GM19239 (cell line): ENCODE results near the gene BCL2L13.
"Not testable (repeated sequence)": the region's sequence is repeated elsewhere in the genome, so short reads cannot be mapped to it uniquely, and the experiment has no call there.

Source experiments
- DNase-seq: peaks from one replicate; pipeline ENCODE4 v3.0.0; 2011; ENCODE audit warnings: low spot score; ENCODE audit not compliant: insufficient read length
- FAIRE-seq: peaks from 2 replicates; lab custom pipeline; 2011; peaks lifted over from hg19 to GRCh38; lab: Jason Lieb, UNC

The BCL2L13 gene

DNA sequence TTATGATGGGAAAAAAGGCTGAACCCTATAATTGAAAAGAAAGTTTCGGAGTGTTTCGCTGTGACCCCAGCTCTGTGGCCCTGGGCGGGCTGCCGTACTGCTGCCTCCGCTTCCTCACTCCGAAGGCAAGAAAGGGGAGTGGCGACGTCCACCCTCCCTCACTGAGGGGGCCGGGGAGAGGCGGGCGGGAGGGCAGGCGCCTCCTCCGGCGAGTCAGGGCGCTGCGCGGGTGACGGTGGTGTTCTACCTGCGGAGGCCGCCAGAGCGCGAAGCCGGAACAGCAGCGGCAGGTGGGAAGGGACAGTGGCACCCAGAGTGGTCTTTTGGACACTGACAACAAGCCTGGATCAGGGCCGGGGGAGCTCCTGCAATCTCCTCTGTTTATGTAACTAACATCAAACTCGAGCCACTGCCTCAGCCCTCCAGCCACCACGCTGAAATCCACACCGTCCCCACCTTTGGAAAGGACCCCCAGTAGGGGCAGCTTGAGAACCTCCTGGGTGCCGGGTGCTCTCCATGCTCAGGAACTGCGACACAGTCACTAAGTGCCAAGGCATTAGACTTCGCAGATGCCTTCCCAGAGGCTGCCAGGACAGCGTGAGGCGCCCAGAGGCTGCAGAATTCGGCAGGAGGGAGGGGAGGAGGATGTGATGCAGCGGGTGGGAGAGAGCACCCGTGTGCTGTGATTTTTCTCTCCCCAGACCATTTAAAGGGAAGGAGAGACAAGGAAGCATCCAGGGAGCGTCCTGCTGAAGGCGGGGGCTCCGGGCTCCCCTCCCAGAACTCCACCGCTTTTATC lies 110.2 kb downstream of the BCL2L13 start:
- FAIRE-seq (no peak), DNase-seq (no peak)

DNA sequence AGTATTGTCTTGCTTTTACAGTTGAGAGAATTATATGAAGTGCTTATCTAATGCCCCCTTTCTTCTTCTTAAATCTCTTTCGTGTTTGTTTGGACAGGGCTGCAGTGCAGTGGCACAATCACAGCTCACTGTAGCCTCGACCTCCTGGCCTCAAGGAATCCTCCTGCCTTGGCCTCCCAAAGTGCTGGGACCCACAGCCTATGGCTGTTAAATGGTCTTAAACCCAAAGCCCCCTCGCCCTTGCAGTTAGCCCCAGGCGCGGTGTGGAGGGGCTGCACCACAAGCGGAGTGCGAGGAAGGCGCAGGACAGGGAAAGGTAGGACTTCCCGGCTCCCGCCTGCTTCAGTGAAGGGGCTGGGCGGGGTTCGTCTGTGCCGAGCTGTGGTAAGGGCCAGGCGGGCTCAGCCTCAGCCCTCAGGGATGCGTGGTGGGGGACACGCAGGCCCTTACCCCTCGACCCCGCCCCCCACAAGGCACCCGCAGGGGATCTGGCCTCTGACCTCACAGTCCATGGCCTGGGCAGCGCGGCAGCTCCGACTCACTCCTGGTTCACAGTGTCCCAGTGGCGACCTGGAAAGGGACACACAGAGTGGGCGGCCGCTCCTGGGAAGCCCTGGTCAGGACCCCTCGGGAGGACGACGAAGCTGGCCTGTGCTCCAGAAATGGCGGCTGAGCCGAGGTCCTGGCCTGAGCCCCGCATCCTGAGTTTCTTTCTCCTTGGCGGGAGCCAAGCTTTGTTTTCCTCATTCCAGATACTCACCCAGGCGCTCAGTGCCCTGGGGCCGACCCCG lies 111.2 kb downstream of the BCL2L13 start:
- FAIRE-seq, result no peak
- DNase-seq, result no peak

DNA sequence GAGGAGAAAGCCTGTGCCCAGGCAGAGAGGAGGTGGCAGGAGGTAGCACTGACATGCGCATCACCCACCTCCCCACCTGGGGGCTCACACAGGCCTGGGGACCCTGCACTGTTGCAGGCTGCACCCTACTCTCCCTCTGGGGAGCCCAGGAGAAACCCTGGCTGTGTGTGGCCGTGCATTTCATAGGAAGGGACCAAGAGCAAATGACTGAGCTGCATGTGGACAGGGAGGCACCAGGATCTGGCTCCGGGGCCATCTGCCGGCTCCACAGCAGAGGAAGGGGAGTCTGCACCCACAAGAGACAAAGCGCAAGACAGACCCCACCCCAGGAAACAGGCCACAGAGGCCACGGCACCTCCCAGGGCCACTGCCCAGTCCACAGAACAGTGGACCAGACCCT lies 113.0 kb downstream of the BCL2L13 start:
- DNase-seq (no peak), FAIRE-seq (no peak)

DNA sequence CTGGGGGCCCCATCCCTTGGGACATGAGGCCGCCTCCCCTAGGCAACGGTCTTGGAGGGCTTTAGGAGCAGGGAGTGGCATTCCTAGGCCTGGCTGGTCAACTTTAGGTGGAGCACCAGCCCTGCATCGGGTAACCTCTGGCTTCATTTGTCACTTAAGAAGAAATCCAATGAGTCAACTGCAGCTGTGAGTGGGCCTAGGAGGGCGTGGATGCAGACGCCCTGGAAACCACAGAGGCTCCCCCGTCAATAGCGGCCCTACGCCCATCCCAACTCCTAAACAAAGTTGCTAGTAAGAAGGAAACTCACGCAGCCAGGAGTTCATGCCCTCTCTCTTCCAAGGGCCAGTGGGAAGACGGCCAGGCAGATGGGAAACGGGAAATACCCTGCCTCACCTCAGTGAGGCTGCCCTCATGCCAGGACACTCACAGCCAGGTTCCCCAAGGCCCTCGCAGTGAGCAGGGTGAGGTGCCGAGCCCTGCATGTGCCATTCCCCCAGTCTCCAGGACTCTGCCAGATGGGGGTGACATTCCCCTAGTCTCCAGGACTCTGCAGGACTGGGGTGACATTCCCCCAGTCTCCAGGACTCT lies 114.9 kb downstream of the BCL2L13 start:
- DNase-seq (no peak), FAIRE-seq (no peak)

DNA sequence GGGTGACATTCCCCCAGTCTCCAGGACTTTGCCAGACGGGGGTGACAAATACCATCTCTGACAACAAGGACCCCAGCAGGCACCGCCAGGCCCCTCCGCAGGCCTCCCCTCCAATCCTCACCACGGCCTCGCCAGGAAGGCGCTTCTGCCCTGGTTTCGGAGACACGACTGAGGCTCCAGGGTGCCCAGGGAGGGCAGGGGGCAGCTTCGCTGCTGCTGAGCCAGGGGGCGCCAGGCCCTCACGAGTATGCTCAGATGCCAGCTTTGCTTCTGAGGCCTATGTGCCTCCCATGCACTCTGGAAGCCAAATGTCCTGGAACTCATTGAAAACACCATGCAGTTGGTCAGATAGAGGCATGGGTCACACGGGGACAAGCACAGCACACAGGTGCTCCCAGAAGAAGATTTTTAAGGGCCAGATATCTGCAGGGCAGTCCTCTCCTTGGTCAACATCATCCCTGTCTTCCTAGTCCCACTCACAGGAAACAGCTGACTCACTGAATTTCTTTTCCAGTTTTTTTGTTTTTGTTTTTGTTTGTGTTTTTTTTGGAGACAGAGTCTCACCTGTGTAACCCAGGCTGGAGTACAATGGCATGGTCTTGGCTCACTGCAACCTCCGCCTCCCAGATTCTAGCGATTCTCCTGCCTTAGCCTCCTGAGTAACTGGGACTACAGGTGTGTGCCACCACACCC lies 115.8 kb downstream of the BCL2L13 start:
- DNase-seq (no peak), FAIRE-seq (no peak)

DNA sequence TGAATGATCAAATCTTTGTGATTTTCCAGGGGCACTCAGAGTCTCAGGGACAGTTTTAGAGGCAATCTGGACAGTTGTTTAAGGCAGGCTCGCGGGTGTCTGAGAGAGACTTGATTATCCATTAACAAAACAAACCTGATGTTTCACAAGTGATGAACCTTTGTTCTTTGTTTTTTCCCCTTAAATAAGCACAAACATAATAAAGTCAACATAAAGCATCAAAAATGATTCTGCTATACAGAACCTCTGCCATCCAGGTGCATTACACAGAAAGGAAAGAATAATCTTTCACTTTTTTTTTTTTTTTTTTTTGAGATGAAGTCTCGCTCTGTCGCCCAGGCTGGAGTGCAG lies 122.6 kb downstream of the BCL2L13 start:
- DNase-seq, result no peak
- FAIRE-seq, result no peak

DNA sequence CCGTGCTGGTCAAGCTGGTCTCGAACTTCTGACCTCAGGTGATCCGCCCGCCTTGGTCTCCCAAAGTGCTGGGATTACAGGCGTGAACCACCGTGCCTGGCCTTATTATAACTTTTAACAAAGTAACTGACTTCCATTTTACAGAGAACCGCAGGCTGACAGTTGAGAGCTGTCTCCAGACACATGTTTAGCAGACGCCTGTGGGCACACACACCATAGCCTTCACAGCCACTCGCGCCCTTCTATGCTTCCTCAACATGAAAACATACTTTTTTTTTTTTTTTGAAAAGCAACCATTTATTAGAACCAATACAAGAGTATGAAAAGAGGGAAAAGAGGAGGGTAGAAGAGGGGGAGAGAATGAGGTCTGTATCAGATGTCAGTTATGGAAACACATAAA lies 124.9 kb downstream of the BCL2L13 start:
- not testable (repeated sequence) for FAIRE-seq, DNase-seq

DNA sequence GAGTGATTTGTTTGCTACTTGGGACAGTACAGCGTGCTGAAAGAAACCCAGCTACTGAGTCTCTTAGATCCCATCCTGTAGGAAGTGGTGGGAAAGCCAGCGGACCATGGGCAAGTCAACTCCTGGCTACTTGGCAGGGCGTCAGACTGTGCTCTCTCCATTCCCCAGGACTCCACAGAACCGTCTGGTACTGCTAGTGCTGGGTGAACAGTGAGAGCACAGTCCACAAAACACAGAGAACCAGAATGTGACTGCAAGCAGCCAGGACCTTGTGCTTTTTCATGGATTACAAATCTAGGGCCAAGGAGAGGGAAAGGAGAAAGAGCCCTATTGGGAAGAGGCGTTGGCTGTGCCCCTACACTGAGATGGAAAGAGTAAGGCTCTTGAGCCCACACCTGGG lies 125.5 kb downstream of the BCL2L13 start:
- FAIRE-seq, result no peak
- DNase-seq, result no peak

DNA sequence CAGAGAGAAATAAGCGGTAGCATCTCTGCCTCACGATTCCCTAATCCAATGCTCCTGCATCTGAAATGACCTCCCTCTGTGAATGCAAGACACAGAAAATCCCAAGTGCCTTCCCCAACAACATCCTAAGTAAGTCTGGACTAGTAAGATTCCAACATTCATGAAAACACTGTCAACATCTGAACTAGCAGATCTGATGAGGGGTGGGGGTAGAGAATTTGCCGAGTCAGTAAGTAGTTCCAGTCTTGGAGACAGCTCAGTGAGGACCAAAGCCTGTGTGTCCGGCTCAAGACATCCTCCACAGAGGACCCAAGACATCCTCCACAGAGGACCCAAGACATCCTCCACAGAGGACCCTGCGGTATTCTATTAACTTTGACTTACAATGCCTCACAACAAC lies 126.3 kb downstream of the BCL2L13 start:
- FAIRE-seq, DNase-seq: not testable (repeated sequence)

DNA sequence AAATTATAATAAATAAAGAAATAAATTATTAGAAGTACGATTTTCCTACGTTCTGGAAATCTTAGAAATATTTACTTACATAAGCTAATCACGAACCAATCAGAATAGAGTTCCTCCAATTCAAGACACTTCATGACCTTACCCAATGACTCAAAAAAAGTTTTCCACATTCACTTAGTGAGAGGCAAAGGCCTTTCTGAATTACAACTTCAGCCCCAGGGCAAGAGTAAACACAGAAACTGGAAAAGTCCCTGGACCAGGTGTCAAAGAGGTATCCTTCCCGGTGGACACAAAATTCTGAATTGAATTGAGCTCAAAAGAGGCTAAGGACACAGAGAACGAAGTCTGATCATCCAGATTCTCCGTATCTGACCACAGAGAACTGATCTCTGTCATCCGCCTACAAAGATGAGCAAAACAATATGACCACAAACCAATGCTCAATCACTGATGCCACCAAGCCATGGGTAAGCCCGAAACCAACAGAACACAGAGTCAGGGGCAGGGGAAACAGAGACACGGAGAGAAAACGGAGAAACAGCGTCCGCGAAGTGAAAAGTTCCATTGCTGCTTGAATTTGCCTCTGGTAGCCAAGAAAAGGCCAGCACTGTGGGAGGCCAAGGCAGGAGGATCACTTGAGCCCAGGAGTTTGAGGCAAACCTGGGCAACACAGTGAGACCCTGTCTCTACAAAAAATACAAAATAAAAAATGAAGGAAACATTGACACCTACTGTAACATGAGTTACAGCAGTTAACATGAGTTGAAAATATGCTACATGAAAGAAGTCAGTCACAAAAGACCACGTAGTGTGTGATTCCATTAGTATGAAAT lies 128.9 kb downstream of the BCL2L13 start:
- FAIRE-seq (peak; percentile 97), DNase-seq (peak; percentile 66)

DNA sequence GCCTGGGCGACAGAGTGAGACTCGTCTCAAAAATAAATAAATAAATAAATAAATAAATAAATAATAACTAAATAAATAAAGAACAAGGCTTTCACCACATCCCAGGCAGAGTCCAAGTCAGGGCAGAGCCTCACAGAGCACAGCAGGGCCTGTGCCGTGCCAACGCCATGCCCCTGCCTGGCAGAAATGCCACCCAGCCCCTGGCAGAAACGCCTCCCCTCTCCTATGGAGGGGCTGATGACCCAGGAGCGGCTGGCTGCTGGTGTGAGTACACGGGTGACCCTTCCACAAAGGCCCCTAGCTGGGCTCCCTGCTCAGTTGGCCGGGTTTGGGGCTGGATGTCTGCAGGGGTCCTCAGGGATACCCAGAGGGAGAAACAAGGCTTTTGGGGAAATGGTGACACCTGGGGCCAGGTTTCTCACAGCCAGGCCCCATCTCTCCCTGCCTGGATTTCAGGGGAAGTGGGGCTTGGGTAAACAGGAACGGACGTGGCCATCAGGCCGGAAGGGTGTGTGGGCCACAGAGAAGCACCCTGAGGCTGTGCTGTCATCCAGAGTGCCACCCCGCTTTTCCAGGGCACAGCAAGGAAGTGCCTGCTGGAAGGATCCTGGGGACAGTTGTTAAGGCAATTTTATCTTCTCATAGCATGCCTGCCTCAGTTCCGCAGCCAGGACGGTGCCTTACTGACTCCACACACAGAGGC lies 130.6 kb downstream of the BCL2L13 start:
- FAIRE-seq (no peak), DNase-seq (no peak)

- DNase-seq, result no peak
- no peak for FAIRE-seq
Observed at GRCh38 chr22:17769716-17770082, 131.1 kb downstream of the BCL2L13 start.

GRCh38 chr22:17770180-17771077 lies 131.9 kb downstream of the BCL2L13 start:
- DNase-seq (no peak), FAIRE-seq (no peak)

- FAIRE-seq (no peak), DNase-seq (no peak)
Observed at GRCh38 chr22:17772249-17772957, 133.8 kb downstream of the BCL2L13 start.

DNA sequence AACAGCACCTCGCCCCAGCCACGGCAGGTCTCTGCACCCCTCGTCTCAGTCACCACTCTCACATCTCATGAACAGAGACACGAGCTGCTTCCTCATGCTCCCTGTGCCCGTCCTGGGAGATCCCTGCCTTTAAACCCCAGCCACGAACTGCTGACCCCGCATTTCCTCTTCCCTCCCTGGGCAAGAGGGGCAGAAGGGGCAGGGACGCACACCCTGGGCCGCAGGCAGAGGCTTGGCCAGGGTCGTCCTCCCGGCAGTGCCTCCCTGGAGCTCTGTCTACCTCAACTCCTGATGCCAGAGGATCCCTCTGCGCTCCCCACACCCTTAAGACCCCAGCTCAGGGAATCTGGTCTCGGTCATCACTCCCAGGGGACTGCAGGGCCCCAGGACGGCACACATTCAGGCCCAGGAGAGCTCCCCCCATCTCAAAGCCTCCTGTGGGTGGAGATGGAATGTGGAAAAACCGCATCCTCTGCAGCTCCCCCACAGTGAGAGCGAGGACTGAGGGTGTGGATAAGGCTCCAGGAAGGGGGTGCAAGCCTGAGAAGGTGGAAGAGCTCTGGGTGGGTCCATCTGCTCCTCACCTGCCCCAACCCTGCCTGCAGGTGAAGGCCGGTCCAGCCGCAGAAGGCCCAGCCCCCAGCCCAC lies 134.5 kb downstream of the BCL2L13 start:
- no peak for DNase-seq
- FAIRE-seq, result no peak

DNA sequence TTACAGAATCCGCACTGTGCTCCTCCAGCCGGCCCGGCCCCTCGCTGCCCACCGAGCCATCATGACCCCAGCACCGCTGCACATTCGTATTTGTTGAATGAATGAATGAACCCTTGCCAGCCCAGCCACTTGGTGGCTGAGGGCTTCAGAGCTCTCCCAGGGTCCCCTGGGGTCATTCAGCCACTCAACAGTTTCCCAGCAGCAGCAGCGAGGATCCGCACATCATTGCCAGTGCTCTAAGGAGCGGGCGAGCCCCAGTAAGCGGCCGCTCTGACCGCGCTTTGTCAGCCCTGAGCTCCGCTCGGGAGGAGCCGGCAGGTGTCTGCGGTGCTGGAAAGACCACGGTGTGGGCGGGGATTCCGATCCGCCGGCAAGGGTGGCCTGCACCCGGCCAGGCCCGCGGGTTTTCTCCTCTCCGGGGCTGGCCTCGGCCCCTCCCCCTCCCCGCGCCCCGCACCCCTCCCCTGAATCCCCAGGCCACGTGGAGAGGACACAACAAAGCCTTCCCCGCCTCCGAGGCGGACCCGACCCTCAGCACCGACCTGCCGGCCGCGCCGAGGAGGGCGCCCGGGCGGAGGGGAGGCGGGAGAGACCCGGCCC lies 135.1 kb downstream of the BCL2L13 start:
- peak; percentile 89 for FAIRE-seq
- DNase-seq, result peak; percentile 69
